Endodermal cell (in vitro differentiated cells): ENCODE measurements around the gene FAM227B. TPM values are rescaled to one million over a fixed set of nuclear protein-coding genes. Genes with fewer than 3 reads are reported as not detected.

Source experiments
- DNase-seq: peaks from one replicate; pipeline ENCODE4 v3.0.0-alpha.2; 2017
- H3K27ac ChIP-seq: 2 replicates; pipeline ENCODE4 v1.5.1; 2013; ENCODE audit warnings: mild to moderate bottlenecking, low read depth, low read length, moderate library complexity
- H3K27me3 ChIP-seq: 2 replicates; pipeline ENCODE4 v1.6.1; 2013; ENCODE audit warnings: mild to moderate bottlenecking, low read length, moderate library complexity; ENCODE audit not compliant: insufficient read depth, control insufficient read depth, poor library complexity, severe bottlenecking
- H3K36me3 ChIP-seq: 2 replicates; pipeline ENCODE4 v1.7.0; 2013; ENCODE audit warnings: mild to moderate bottlenecking, low read length, moderate library complexity; ENCODE audit not compliant: control insufficient read depth, insufficient read depth
- H3K4me1 ChIP-seq: one replicate; pipeline ENCODE4 v1.7.0; 2013; ENCODE audit warnings: low read length; ENCODE audit not compliant: control insufficient read depth, insufficient read depth
- H3K4me3 ChIP-seq: 2 replicates; pipeline ENCODE4 v1.5.1; 2013; ENCODE audit warnings: mild to moderate bottlenecking, low read length, moderate library complexity
- H3K9ac ChIP-seq: 2 replicates; pipeline ENCODE4 v1.6.1; 2013; ENCODE audit warnings: mild to moderate bottlenecking, low read length, moderate library complexity; ENCODE audit not compliant: poor library complexity, severe bottlenecking; ENCODE audit errors: extremely low read depth
- H3K9me3 ChIP-seq: 2 replicates; pipeline ENCODE4 v1.6.1; 2013; ENCODE audit warnings: mild to moderate bottlenecking, low read length, moderate library complexity; ENCODE audit not compliant: control insufficient read depth
- H3K27ac Mint-ChIP-seq: 2 replicates; pipeline ENCODE4 v1.8.0; 2020; ENCODE audit warnings: mixed read lengths
- H3K27me3 Mint-ChIP-seq: 2 replicates; pipeline ENCODE4 v1.8.0; 2021; ENCODE audit warnings: mild to moderate bottlenecking, mixed read lengths; ENCODE audit not compliant: insufficient read depth
- H3K36me3 Mint-ChIP-seq: 2 replicates; pipeline ENCODE4 v1.8.0; 2020; ENCODE audit warnings: low read depth, mixed read lengths
- H3K4me1 Mint-ChIP-seq: 2 replicates; pipeline ENCODE4 v1.8.0; 2020; ENCODE audit warnings: mixed read lengths
- H3K4me3 Mint-ChIP-seq: 2 replicates; pipeline ENCODE4 v1.8.0; 2020; ENCODE audit warnings: mild to moderate bottlenecking, moderate library complexity, mixed read lengths
- H3K9me3 Mint-ChIP-seq: 2 replicates; pipeline ENCODE4 v1.8.0; 2020; ENCODE audit warnings: mild to moderate bottlenecking, mixed read lengths
- whole genome bisulfite sequencing, 2 experiments: methylation state at CpG; one replicate each; pipeline versions ENCODE4 v1.1.5 to v1.1.7; 2013; ENCODE audit warnings: missing lambda C conversion rate in 2 of 2, mixed read lengths in 1 of 2; ENCODE audit not compliant: insufficient coverage in 1 of 2, insufficient read length in 1 of 2; 5-methylcytosine and 5-hydroxymethylcytosine counted together
- total RNA-seq, 2 donors: library from RNA; stranded (reverse); fragmentation: NEBNext Ultra II Directional in 1 of 2; extraction: Animal tissue kit (Norgen Biotek cat#: 25700) in 1 of 2; gene quantifications; 2 replicates in 1 of 2; 3 replicates in 1 of 2; pipeline ENCODE4 v1.2.1, GENCODE V29; 2021
- TF ChIP-seq, protein P1 (sequence below): fragments of 200-600 bp; sonication (generic); conservative IDR thresholded peaks from 2 replicates; pipeline ENCODE4 v1.5.0; 2021; ENCODE audit warnings: antibody characterized with exemption, mild to moderate bottlenecking

FAM227B gene
- total RNA-seq, 2 donors from 2014 or later: 7.5 to 8.5 TPM

DNA sequence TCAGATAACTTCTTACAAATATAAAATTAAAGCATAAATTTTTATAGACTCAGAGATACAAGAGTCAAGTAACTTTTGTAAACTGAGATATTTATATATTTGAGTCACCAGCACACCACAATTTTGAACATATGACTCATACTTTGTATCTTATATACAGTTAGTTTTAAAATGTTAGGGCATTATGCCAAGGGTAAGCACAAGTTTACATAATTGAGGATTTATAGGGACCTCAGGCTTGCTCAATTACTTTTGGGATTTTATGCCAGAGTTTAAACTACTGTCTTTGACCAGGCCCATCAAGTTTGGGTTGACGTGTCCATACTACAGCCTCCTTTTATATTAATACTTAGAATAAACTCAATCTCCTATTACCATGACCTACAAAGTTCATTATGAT, 205.0 kb downstream of the FAM227B start:
- Mint-ChIP-seq H3K4me1 (no peaks in the 10 kb centered on the region), H3K27me3 (no peaks in the 10 kb centered on the region), H3K36me3 (no peaks in the 10 kb centered on the region), H3K27ac (no peak overlapping the region), H3K4me3 (no peak overlapping the region), H3K9me3 (no peaks in the 10 kb centered on the region)
- Histone ChIP-seq H3K27me3 (no peaks in the 10 kb centered on the region), H3K36me3 (no peaks in the 10 kb centered on the region), H3K4me1 (no peaks in the 10 kb centered on the region), H3K9me3 (no peaks in the 10 kb centered on the region), H3K27ac (no peak overlapping the region), H3K4me3 (no peak overlapping the region), H3K9ac (no peak overlapping the region)
- WGBS, 2 experiments: 87 to 100% methylated on average over 1 of the region's 1 CpG
- TF ChIP-seq, protein P1, sequence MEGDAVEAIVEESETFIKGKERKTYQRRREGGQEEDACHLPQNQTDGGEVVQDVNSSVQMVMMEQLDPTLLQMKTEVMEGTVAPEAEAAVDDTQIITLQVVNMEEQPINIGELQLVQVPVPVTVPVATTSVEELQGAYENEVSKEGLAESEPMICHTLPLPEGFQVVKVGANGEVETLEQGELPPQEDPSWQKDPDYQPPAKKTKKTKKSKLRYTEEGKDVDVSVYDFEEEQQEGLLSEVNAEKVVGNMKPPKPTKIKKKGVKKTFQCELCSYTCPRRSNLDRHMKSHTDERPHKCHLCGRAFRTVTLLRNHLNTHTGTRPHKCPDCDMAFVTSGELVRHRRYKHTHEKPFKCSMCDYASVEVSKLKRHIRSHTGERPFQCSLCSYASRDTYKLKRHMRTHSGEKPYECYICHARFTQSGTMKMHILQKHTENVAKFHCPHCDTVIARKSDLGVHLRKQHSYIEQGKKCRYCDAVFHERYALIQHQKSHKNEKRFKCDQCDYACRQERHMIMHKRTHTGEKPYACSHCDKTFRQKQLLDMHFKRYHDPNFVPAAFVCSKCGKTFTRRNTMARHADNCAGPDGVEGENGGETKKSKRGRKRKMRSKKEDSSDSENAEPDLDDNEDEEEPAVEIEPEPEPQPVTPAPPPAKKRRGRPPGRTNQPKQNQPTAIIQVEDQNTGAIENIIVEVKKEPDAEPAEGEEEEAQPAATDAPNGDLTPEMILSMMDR: no peak
- no peak for DNase-seq

DNA sequence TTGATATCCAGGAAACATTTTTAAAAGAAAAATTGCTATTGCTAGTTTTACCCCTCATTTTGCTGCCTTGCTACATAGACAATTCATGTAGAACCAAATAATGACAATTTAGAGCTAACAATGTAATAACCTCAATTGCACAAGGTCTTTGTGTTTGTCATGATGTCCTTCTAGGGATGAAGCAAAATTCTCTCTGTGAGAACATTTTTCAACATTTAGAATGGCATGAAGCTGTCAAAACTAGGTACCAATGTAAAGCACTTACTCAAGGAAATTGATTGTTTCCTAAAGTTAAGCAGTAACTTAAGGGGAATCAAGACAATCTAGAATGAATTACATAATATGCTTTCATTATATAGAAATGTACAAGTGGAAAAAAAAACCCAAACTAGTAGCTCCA, 205.5 kb downstream of the FAM227B start:
- no peak for DNase-seq
- H3K9me3 ChIP-seq: no peaks in the 10 kb centered on the region
- no peaks in the 10 kb centered on the region for H3K4me1 ChIP-seq
- Mint-ChIP-seq H3K4me3 (no peak overlapping the region), H3K9me3 (no peaks in the 10 kb centered on the region), H3K36me3 (no peaks in the 10 kb centered on the region), H3K27me3 (no peaks in the 10 kb centered on the region), H3K4me1 (no peaks in the 10 kb centered on the region), H3K27ac (no peak overlapping the region)
- H3K36me3 ChIP-seq: no peaks in the 10 kb centered on the region
- TF ChIP-seq, protein P1: no peak
- H3K27ac ChIP-seq: no peak overlapping the region
- no peak overlapping the region for H3K4me3 ChIP-seq
- H3K27me3 ChIP-seq: no peaks in the 10 kb centered on the region
- no peak overlapping the region for H3K9ac ChIP-seq

DNA sequence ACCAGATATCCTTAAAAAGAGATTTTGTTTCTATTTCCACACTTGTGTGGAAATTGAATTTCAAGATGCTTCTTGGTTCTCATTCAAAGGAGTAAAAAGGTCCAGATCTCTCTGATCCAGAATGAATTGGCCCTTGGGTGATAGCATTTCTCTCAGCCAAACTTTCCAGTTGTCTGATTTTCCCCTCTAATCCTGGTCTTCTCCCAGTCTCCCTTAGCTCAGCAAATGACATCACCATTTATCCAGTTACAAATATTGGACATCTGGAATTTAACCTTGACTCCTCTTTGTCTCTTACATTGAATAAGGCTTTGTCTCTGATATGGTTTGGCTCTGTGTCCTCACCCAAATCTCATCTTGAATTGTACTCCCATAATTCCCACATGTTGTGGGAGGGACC, 207.8 kb downstream of the FAM227B start:
- H3K4me3 Mint-ChIP-seq: no peak overlapping the region
- H3K27ac Mint-ChIP-seq: no peak overlapping the region
- no peak for DNase-seq
- no peaks in the 10 kb centered on the region for H3K9me3 ChIP-seq
- TF ChIP-seq, protein P1: no peak
- H3K27me3 ChIP-seq: no peaks in the 10 kb centered on the region
- no peaks in the 10 kb centered on the region for H3K4me1 Mint-ChIP-seq
- no peaks in the 10 kb centered on the region for H3K27me3 Mint-ChIP-seq
- H3K9ac ChIP-seq: no peak overlapping the region
- no peaks in the 10 kb centered on the region for H3K9me3 Mint-ChIP-seq
- H3K4me1 ChIP-seq: no peaks in the 10 kb centered on the region
- no peak overlapping the region for H3K27ac ChIP-seq
- H3K36me3 Mint-ChIP-seq: no peaks in the 10 kb centered on the region
- H3K36me3 ChIP-seq: no peaks in the 10 kb centered on the region
- H3K4me3 ChIP-seq: no peak overlapping the region
